RWPE1 (cell line): ENCODE results near the gene U2AF1L4.

ENCODE experiments used
- CTCF ChIA-PET: fragments of 350-600 bp; sonication (Branson Sonifier 250); formaldehyde crosslinking; extraction: SDS; loops from one replicate; lab custom pipeline; 2021; lab: Yijun Ruan, JAX
- POLR2A ChIA-PET: fragments of 400-600 bp; formaldehyde crosslinking; extraction: SDS; loops from one replicate; lab custom pipeline; 2020; ENCODE audit warnings: antibody characterized with exemption; ENCODE audit not compliant: low non-redundant PET; lab: Yijun Ruan, JAX
- DNase-seq: peaks from one replicate; pipeline ENCODE4 v3.0.0; 2012; ENCODE audit warnings: low spot score
- H3K27ac ChIP-seq: fragments of 450-650 bp; 2 replicates; pipeline ENCODE4 v1.5.1; 2017
- CTCF ChIP-seq: fragments of 450-650 bp; conservative IDR thresholded peaks from 2 replicates; pipeline ENCODE4 v1.5.1; 2017; ENCODE audit warnings: low read depth, mild to moderate bottlenecking

U2AF1L4 gene

GRCh38 chr19:35780717-35781116 lies 35.5 kb upstream of the U2AF1L4 start:
- ChIA-PET CTCF (no interaction called here), POLR2A (no interaction called here)

GRCh38 chr19:35780058-35780457 lies 34.8 kb upstream of the U2AF1L4 start:
- CTCF ChIA-PET = no interaction called here
- POLR2A ChIA-PET = no interaction called here
- TF ChIP-seq CTCF = no peak

More at GRCh38 chr19:35780717-35781116, 35.5 kb upstream of the U2AF1L4 start:
- no peak for DNase-seq
- H3K27ac ChIP-seq = no peak overlapping the region
- no peak for TF ChIP-seq CTCF

GRCh38 chr19:35779033-35779432 lies 33.8 kb upstream of the U2AF1L4 start:
- POLR2A ChIA-PET = interaction anchor here (0.7 kb wide), 1 partner anchor 270 kb away, joined by 3 read pairs; no protein-coding TSS in a partner anchor
- no peak overlapping the region for H3K27ac ChIP-seq
- CTCF ChIA-PET = no interaction called here
- no peak for TF ChIP-seq CTCF
- no peak for DNase-seq

More at GRCh38 chr19:35780058-35780457, 34.8 kb upstream of the U2AF1L4 start:
- H3K27ac ChIP-seq = no peak overlapping the region
- DNase-seq = no peak

- no peak for TF ChIP-seq CTCF
- CTCF ChIA-PET = interaction anchor here (0.6 kb wide), 1 partner anchor 214 kb away, joined by 4 read pairs; no protein-coding TSS in a partner anchor
- H3K27ac ChIP-seq = no peak overlapping the region
- POLR2A ChIA-PET = no interaction called here
- DNase-seq = no peak
Measured at GRCh38 chr19:35777961-35778360, 32.7 kb upstream of the U2AF1L4 start.

- CTCF ChIA-PET = interaction anchor here (0.6 kb wide), 1 partner anchor 213 kb away, joined by 4 read pairs; no protein-coding TSS in a partner anchor
- POLR2A ChIA-PET = interaction anchor here (0.6 kb wide), 1 partner anchor 67 kb away, joined by 3 read pairs; no protein-coding TSS in a partner anchor
- DNase-seq = no peak
Measured at GRCh38 chr19:35777086-35777841, 32.0 kb upstream of the U2AF1L4 start.

More at GRCh38 chr19:35777086-35777841, 32.0 kb upstream of the U2AF1L4 start:
- H3K27ac ChIP-seq = no peak overlapping the region
- no peak for TF ChIP-seq CTCF
